Panc1 (cell line): ENCODE results near the gene WDR4. TPM values are rescaled to one million over a fixed set of nuclear protein-coding genes. Genes with fewer than 3 reads are reported as not detected.

Experiments
- ATAC-seq: fragments of 200-7000 bp; cut with Tn5 transposase; 2 replicates; pipeline ENCODE4 v1.9.1; 2020; ENCODE audit warnings: mild to moderate bottlenecking, moderate library complexity
- BruUV-seq: library from RNA; stranded (reverse); fragments of 400-500 nt; replicated peaks from 2 replicates; lab custom pipeline; 2021; lab: Mats Ljungman, UMichigan
- CTCF ChIA-PET: fragments of 300-600 bp; sonication (Branson Sonifier 250); formaldehyde crosslinking; loops from one replicate; lab custom pipeline; 2022; ENCODE audit warnings: antibody characterized with exemption; lab: Charles Lee
- POLR2A ChIA-PET: fragments of 300-600 bp; sonication (Branson Sonifier 250); formaldehyde crosslinking; loops from one replicate; lab custom pipeline; 2022; ENCODE audit warnings: antibody characterized with exemption; lab: Charles Lee
- DNase-seq: peaks from one replicate; pipeline ENCODE4 v3.0.0-alpha.2; 2010; ENCODE audit warnings: low read depth, low spot score
- H3K27ac ChIP-seq: 2 replicates; pipeline ENCODE4 v1.5.1; 2011; ENCODE audit warnings: mild to moderate bottlenecking, low read length, inconsistent platforms
- H3K27me3 ChIP-seq: fragments of 200-500 bp; sonication (Bioruptor generic); 2 replicates; pipeline ENCODE4 v1.6.0; 2014; ENCODE audit warnings: low read length, inconsistent platforms; ENCODE audit not compliant: control insufficient read depth, insufficient read depth
- H3K36me3 ChIP-seq: fragments of 200-500 bp; sonication (Bioruptor generic); 2 replicates; pipeline ENCODE4 v1.5.1; 2014; ENCODE audit warnings: inconsistent platforms, mild to moderate bottlenecking, low read length, moderate library complexity; ENCODE audit not compliant: control insufficient read depth, insufficient read depth
- H3K4me1 ChIP-seq: 2 replicates; pipeline ENCODE4 v1.5.1; 2011; ENCODE audit warnings: inconsistent platforms, mild to moderate bottlenecking, low read length, moderate library complexity; ENCODE audit not compliant: control insufficient read depth, insufficient read depth
- H3K4me3 ChIP-seq, 2 experiments: 2 replicates each; pipeline ENCODE4 v1.5.1; 2011 to 2012; ENCODE audit warnings: low read depth in 2 of 2, low read length in 2 of 2, mild to moderate bottlenecking in 2 of 2, inconsistent platforms in 1 of 2, moderate library complexity in 1 of 2
- H3K9me3 ChIP-seq: fragments of 200-500 bp; sonication (Bioruptor generic); 2 replicates; pipeline ENCODE4 v1.5.1; 2014; ENCODE audit warnings: low read depth, mild to moderate bottlenecking, inconsistent platforms, low read length, moderate library complexity; ENCODE audit not compliant: control insufficient read depth, insufficient read depth
- CTCF ChIP-seq: fragments of 450-650 bp; IDR thresholded peaks from 2 replicates; pipeline ENCODE4 v1.5.1; 2017; ENCODE audit warnings: mild to moderate bottlenecking
- POLR2AphosphoS5 ChIP-seq: IDR thresholded peaks from 2 replicates; pipeline ENCODE4 v1.6.1; 2012; ENCODE audit warnings: mild to moderate bottlenecking, low read depth, low read length, moderate library complexity
- REST ChIP-seq, 2 experiments: IDR thresholded peaks; 2 replicates each; pipeline ENCODE4 v1.6.1; 2011 to 2012; ENCODE audit warnings: low read depth in 2 of 2, control low read depth in 1 of 2, low read length in 1 of 2, mild to moderate bottlenecking in 1 of 2, moderate library complexity in 1 of 2; ENCODE audit not compliant: insufficient read depth in 1 of 2
- SIN3A ChIP-seq: IDR thresholded peaks from 2 replicates; pipeline ENCODE4 v1.6.1; 2012; ENCODE audit warnings: low read depth, mild to moderate bottlenecking, low read length, moderate library complexity, borderline replicate concordance; ENCODE audit not compliant: insufficient read depth
- TCF7L2 ChIP-seq: IDR thresholded peaks from 2 replicates; pipeline ENCODE4 v1.6.1; 2011; ENCODE audit warnings: mild to moderate bottlenecking, low read depth, low read length, inconsistent platforms
- in situ Hi-C: cut with HindIII; loops from 2 replicates; pipeline ENCODE4 v1.10.0; 2016; ENCODE audit warnings: low sequenced_read_pairs, low pct_unique_long_range_greater_than_20kb
- intact Hi-C: fragments of 100-400 bp; cut with micrococcal nuclease; formaldehyde crosslinking; loops from one replicate; pipeline ENCODE4 v1.10.0; 2022; ENCODE audit not compliant: unreplicated experiment
- total RNA-seq: library from RNA; stranded (reverse); gene quantifications from one replicate; pipeline ENCODE4 v1.2.1, GENCODE V29; 2021; ENCODE audit not compliant: unreplicated experiment

Gene WDR4
- total RNA-seq, 1 experiment from 2014 or later, result 36.7 TPM

GRCh38 chr21:42925114-42925926, 46.0 kb upstream of the WDR4 start, which contains the start of gene ERVH48-1:
Gene ERVH48-1 (minus strand): TSS chr21:42925630. CDS start chr21:42919006, 6,624 bp downstream.
- no peak within 1 kb of the TSS for H3K4me3 ChIP-seq
- intact Hi-C loops (no loop called here), in situ Hi-C loops (no loop called here)
- ATAC-seq (no peak), DNase-seq (no peak)
- H3K9me3 ChIP-seq, result no peaks in the 10 kb centered on the region
- no peaks in the 10 kb centered on the region for H3K27me3 ChIP-seq
- POLR2A ChIA-PET, result no interaction called here
- H3K27ac ChIP-seq, result no peak within 1 kb of the TSS
- no peaks in the 10 kb centered on the region for H3K36me3 ChIP-seq
- peaks cover 3% of the 10 kb centered on the region; the same call in 1 of the 2 replicates for H3K4me1 ChIP-seq
- CTCF ChIA-PET, result no interaction called here
- BruUV-seq, result no TSS peak
- no peak for TF ChIP-seq CTCF
- TF ChIP-seq SIN3A, result no peak
- TF ChIP-seq REST (IDR thresholded peaks at IDR 0.05; ENCODE audit: insufficient read depth in 1 of 2, low read depth in 2 of 2, low read length in 1 of 2), result no peak
- no peak for TF ChIP-seq TCF7L2
- TF ChIP-seq POLR2AphosphoS5, result no peak

GRCh38 chr21:42924433-42924751, 45.1 kb upstream of the WDR4 start:
- H3K4me1 ChIP-seq, result peaks cover 3% of the 10 kb centered on the region; the same call in 1 of the 2 replicates
- H3K36me3 ChIP-seq, result no peaks in the 10 kb centered on the region
- ATAC-seq, result no peak
- intact Hi-C loops (no loop called here), in situ Hi-C loops (no loop called here)
- H3K4me3 ChIP-seq, result no peak overlapping the region
- CTCF ChIA-PET, result no interaction called here
- no TSS peak for BruUV-seq
- DNase-seq, result no peak
- no peak for TF ChIP-seq SIN3A
- TF ChIP-seq CTCF, result no peak
- TF ChIP-seq REST (IDR thresholded peaks at IDR 0.05; ENCODE audit: insufficient read depth in 1 of 2, low read depth in 2 of 2, low read length in 1 of 2), result no peak
- TF ChIP-seq POLR2AphosphoS5, result no peak
- POLR2A ChIA-PET, result no interaction called here
- no peaks in the 10 kb centered on the region for H3K9me3 ChIP-seq
- H3K27ac ChIP-seq, result peak overlapping the region; percentile 52
- no peaks in the 10 kb centered on the region for H3K27me3 ChIP-seq
